ENCODE measurements around the gene ZBTB7C. TPM values are rescaled to one million over a fixed set of nuclear protein-coding genes. Genes with fewer than 3 reads are reported as not detected.

ZBTB7C gene
- total RNA-seq, 1 experiment from 2014 or later: 0.33 TPM

GRCh38 chr18:48312066-48312465, 97.1 kb downstream of the ZBTB7C start:
- Histone ChIP-seq H2AFZ (ENCODE audit: low read length) (no peak overlapping the region), H4K20me1 (ENCODE audit: control insufficient read depth, insufficient read depth, insufficient read length) (no peaks in the 10 kb centered on the region), H3K14ac (ENCODE audit: insufficient read depth, low read length) (no peak overlapping the region)

More at GRCh38 chr18:48312066-48312465, 97.1 kb downstream of the ZBTB7C start:
- Histone ChIP-seq H2BK120ac (ENCODE audit: low read depth, low read length, poor library complexity, severe bottlenecking) (no peak overlapping the region), H2AK5ac (ENCODE audit: insufficient read length, low read length) (no peak overlapping the region), H3K4ac (ENCODE audit: low read depth, low read length) (no peak overlapping the region), H3K18ac (ENCODE audit: insufficient read length, low read depth, low read length) (no peak overlapping the region), H3K4me2 (ENCODE audit: insufficient read depth, insufficient read length, low read length) (no peak overlapping the region), H4K8ac (replicated peaks; ENCODE audit: insufficient read length, low read depth, low read length) (no peak overlapping the region), H3K4me1 (ENCODE audit: insufficient read depth, low read length) (peaks cover 5% of the 10 kb centered on the region; the same call in 1 of the 2 replicates), H3K9me3 (ENCODE audit: control insufficient read depth, low read depth, low read length) (no peaks in the 10 kb centered on the region), H2BK12ac (ENCODE audit: insufficient read length, low read depth, low read length) (no peak overlapping the region), H3K27ac (ENCODE audit: insufficient read length, low read depth, low read length) (no peak overlapping the region), H2BK15ac (ENCODE audit: low read depth, low read length) (no peak overlapping the region), H3K23me2 (ENCODE audit: insufficient read length, low read depth, low read length, poor library complexity, severe bottlenecking) (no peaks in the 10 kb centered on the region), H3T11ph (ENCODE audit: low read length) (no peak overlapping the region), H2BK5ac (ENCODE audit: insufficient read length, low read length) (no peak overlapping the region), H2BK20ac (ENCODE audit: low read depth, low read length, poor library complexity, severe bottlenecking) (no peak overlapping the region), H3K23ac (ENCODE audit: insufficient read length, low read depth, low read length) (no peak overlapping the region), H4K91ac (ENCODE audit: insufficient read length, low read depth, low read length) (no peak overlapping the region), H3K56ac (ENCODE audit: insufficient read length, low read depth, low read length) (no peak overlapping the region), H3K9ac (ENCODE audit: extremely low read depth, insufficient read length, low read length) (no peak overlapping the region), H4K5ac (ENCODE audit: insufficient read length, low read depth, low read length) (no peak overlapping the region), H3K79me1 (ENCODE audit: insufficient read depth, low read depth, low read length, poor library complexity, severe bottlenecking) (no peaks in the 10 kb centered on the region), H3K79me2 (ENCODE audit: insufficient read depth, low read length) (no peaks in the 10 kb centered on the region), H3K27me3 (ENCODE audit: insufficient read depth, low read length) (no peaks in the 10 kb centered on the region)
- no peak for TF ChIP-seq CTCF (conservative IDR thresholded peaks at IDR 0.05)
- Mint-ChIP-seq H3K27me3 (ENCODE audit: low read depth) (peaks cover 10% of the 10 kb centered on the region), H3K27ac (peak overlapping the region in 1 of 3 experiments; percentile 24; a peak in 1 of 7 replicates), H3K9me3 (no peaks in the 10 kb centered on the region), H3K36me3 (ENCODE audit: insufficient read depth in 1 of 3, low read depth in 3 of 3) (no peaks in the 10 kb centered on the region), H3K4me3 (no peak overlapping the region), H3K4me1 (peaks cover 26 to 33% of the 10 kb centered on the region in 2 experiments)
- no CpG with 5 or more reads among the region's 5 CpGs for WGBS (ENCODE audit: extremely low coverage, insufficient read length, low lambda C conversion rate)
- no peak for DNase-seq

Measured in H9 (cell line).